Stimulated activated CD4-positive, alpha-beta T cell treated with anti-CD3 and anti-CD28 coated beads, Interleukin-15, amount 100 ng/mL, for 48 hours (primary cell): ENCODE results near the gene CCSER1.
"Not testable (repeated sequence)": the region's sequence is repeated elsewhere in the genome, so short reads cannot be mapped to it uniquely, and the experiment has no call there.

ENCODE experiments used
- DNase-seq, 2 donors: peaks; one replicate each; pipeline ENCODE4 v3.0.0-alpha.2; 2020; ENCODE audit warnings: low read depth in 2 of 2

Gene CCSER1

DNA sequence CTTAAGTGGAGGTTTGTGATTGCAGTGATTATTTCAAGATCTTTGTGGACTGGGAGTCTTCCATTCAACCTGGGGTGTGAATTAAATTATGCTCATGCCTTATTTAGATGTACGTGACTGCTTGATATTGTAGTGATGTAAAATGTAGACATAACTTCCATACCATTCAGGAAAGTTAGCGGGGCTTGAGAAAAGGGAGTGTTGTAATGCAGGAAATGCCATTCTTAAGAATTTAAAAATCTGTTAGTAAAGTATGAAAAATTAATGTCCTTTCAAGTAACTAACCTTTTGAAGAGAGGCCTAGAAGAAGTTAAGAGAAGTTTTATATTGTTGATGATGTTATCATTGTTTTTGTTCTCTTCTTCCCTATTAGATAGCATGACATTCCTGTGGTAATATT is 318.2 kb downstream of the CCSER1 start:
- DNase-seq, result no peak

DNA sequence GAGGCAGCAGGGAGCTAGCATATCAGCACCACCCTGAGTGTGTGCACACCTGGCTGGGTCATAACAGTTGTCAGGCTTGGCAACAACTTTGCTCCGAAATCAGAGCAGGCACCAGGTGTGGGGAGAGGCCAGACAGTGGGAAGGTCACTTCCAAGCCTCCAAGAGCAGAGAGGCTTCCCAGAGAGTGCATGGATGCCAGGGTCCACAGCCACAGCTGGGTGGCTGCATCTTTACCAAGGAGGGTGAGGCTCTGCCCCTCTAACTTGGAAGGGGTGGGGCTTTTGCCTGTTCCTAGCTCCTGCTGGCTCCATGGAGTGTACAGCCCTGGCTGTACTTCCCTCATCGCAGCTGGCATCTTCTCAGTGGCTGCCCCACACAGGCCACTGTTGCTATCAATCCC is 322.4 kb downstream of the CCSER1 start:
- no peak for DNase-seq

DNA sequence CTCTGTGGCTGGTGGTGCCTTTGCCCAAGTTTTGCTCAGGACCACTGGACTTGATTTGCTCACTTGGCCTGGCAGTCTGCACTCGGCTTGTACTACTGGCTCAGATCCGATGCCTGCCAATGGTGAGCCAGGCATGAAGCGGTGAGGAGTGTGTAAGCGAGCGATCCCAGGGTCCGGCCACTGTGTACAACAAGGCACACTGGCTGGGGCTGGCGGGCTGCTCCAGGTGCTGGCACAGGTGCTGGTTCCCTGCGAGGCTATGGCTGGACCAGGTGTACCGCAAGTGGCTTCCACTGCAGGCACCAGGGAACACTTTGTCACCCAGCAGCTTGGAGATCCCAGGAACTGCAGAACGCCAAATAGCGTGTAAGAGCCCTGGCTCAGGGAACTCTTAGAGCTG is 329.7 kb downstream of the CCSER1 start:
- DNase-seq, result no peak

DNA sequence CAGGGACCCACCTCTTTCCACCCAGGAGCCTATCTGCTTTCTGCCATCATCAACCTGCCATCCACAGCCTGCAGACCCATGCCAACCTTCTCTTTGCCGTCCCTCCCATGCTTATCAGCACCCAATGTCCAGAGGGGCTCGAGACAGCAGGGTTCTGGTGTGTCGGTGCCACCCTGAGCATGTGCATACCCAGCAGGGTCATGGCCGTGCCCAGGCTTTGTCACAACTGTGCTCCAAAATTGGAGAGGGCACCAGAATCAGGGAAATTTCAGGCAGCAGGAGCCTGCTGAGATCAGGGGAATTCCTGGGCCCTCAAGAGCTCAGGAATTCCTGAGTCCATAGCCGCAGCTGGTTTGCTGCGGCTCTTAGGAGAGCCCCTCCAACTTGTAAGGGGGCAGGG is 330.6 kb downstream of the CCSER1 start:
- no peak for DNase-seq

DNA sequence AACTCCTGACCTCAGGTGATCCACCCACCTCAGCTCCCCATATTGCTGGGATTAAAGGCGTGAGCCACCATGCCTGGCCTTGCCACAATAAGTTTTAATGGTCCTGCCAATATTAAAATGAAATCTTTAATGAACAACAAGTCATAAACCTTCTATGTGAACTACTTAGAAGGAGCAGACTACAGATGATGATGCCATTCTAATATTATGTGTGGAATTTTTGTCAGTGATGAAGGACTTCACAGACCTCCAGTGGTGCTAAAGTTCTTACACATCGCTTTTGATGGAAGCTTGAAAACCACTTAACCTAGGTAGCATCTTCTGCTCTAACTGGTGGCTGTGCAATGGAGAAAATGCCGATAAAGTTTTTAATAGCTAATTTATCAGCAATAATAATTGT is 331.4 kb downstream of the CCSER1 start:
- DNase-seq, result no peak

DNA sequence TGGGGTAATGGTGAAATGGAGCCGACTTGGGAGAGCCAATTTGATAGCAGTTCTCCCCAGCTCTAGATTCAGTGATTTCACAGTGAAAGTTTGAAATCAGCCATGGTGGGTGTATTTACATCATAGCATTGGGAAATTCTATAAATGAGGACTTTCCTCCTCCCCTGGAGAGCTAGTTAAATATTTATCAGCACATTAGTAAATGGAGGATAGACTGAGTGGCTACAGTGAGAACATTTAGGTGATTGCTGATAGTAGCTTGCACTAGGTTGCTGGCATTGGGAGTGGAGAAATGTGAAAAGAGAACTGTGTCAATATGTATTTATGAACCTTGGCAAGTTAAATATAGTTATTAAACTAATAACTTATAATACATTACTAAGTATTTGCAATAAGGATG is 347.3 kb downstream of the CCSER1 start:
- DNase-seq, result no peak

DNA sequence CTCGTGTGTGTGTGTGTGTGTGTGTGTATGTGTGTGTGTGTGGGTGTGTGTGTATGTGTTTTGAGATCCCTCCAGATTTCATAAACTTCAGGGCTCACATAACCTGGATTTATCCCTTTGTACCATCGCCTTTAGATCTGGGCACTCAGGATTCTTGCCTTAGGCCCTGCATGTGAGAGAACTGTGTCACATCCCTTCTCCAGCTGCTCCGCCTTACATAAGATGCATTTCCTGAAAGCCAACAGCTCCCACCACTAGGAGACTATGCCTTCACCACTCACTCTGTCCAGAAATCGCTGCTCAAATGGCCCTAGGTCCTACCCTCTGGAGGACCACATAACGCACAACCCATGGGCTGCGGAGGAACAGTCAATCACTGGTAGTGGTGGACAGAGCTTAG is 348.8 kb downstream of the CCSER1 start:
- no peak for DNase-seq

DNA sequence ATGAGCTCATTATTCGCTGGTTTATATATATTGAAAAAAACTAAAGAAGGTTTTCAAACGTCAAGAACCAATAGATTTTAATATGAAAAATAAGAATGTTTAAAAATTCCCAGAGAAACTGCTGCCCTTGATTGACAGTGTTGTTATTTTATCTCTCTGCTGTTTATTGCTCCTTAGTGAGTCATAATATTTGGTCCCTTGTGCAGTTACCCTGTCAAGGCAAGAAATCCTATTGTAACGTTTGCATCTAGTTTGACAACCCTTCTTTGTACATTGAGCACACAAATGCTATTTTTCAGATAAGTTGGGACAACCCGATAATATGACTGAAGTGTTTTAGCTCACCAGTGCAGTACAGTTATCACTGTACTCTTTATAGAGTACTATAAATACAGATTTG is 349.4 kb downstream of the CCSER1 start:
- no peak for DNase-seq

DNA sequence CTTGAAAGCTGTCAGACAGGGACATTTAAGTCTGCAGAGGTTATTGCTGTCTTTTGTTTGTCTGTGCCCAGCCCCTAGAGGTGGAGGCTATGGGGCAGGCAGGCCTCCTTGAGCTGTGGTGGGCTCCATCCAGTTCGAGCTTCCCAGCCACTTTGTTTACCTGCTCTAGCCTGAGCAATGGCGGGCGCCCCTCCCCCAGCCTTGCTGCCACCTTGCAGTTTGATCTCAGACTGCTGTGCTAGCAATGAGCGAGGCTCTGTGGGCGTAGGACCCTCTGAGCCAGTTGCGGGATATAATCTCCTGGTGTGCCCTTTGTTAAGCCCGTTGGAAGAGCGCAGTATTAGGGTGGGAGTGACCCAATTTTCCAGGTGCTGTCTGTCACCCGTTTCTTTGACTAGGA is 357.7 kb downstream of the CCSER1 start:
- DNase-seq, result not testable (repeated sequence)

DNA sequence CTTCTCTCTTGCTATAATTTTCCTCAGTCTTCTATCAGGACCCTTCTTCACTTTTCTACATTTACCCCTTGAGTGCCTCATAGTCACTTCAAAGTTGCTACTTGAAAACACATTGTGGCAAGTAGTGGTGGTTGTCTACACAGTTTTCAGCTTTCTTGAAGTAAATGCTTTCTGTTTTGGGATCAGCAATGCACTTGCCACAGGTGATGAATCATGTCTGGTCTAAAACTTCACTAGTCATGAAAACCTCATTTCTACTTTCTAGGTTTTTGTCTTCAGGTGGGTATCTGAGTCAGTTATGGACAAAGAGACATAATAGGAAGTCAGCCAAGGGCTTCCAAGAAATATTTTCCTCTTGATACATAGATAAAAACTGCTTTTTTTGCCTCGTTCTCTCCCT is 359.2 kb downstream of the CCSER1 start:
- DNase-seq, result no peak

DNA sequence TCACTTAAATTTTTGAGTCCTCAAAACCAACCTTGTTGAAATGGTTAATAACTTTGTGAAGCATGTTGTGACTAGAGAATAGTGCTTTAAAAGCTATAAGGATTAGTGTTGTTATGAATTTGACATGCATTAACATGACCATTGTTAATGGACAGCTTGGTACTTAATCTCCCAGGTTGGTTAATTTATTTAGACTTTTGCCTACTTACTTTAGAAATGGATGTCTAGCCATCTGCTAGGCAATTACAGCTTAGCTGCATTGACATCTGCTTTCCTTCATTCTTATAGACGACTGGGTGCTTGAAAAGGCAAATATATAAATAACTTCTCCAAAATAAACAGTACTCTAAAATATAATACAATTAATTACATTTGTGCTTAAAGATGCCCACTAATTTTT is 368.0 kb downstream of the CCSER1 start:
- no peak for DNase-seq

DNA sequence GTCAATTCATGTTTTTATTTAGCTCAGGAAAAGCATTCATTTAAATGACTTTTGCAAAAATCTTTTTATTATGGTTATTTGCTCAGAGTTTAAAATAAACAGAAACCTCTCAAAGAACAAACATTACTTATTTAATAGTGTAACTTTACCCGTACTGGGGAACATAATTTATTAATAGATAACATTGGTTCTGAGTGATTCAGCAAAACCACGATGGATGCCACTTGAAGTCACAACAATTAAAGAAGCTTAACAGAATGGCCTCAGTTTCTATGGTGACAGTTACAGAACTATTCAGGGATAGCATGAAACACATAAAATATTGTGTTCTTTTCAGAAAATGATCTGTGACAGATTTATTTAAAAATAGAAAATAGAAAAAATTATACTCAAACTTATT is 368.7 kb downstream of the CCSER1 start:
- DNase-seq, result no peak

DNA sequence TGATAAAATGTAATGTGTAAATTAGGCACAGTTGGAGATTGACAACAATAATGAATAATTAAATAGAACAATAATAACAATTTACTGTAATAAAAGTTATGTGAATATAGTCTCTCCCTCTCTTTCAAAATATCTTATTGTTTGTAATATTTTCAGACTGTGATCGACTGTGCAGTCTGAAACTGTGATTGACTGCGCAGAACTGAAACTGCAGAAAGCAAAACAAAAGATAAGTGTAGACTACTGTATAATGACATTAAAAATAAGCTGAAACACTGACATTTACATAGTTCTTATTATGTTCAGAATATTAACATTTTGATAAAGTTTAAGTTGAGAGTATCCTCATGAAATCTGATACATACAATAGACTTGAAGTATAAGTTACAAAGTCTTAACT is 371.0 kb downstream of the CCSER1 start:
- DNase-seq, result no peak

DNA sequence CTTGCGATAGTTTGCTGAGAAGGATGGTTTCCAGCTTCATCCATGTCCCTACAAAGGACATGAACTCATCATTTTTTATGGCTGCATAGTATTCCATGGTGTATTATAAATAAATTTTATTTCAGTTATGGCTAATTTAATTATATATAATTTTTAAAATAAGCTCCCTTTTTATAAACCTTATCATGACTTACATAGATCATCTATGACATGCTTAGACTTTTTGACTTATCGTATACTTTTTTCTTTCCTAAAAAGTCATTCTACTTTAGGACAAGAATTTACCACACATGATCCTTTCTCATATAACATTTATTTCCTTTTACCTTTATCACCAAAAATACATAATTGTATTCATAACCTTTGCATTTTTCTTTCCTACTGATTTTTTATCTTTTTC is 376.5 kb downstream of the CCSER1 start:
- DNase-seq, result no peak

DNA sequence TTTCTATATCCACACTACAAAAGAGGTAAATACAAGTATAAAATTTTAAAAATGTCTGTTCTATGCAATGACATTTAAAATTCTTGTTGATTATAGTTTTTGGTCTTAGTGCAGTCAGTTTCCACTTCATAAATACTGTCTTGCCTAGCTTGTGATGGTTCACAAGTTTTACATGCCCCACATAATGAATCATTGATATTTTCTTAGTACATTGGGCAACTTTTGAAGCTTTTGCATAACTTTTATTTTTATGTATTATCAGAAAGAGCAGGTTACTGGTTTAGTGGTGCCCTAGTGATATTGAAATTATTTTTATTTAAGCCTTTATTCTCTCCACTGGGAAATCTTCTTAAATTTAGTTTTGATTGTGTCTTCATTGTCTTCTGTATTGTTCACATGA is 388.0 kb downstream of the CCSER1 start:
- no peak for DNase-seq

DNA sequence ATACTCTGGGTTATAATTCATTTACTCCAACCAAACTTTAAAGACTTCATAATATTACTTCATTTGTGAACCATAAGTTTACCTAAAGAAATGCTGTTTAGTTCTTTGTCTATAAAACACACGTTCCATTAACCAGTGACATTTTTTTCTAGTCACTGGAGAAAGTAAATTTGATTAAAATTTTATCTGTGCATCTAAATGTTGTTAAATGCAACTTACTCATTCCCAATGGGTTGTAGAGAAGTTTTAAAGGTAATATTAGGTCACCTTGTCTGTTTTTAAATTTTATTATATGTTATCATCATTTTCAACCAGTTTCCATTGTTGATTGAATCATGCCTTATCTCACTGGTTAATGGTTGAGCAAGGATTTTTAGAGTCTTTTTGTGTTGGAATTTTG is 401.4 kb downstream of the CCSER1 start:
- no peak for DNase-seq

DNA sequence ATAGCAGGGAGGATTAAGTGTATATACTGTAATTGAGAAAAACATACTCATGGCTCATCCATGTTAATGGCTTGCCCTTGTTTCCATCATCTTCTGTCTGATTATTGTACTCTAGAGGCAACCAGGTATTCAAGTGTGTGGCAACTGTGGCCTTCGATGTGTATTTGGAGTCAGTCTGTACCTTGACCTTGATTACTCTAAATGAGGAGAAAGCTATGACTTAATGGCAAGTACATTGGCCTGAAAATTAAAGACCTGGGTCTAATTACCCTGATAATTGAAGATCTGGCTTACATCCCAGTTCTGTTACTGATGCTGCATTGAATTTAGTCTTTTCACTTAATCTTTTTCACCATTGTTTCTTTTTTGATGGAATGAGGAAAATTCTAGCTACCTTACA is 409.2 kb downstream of the CCSER1 start:
- DNase-seq, result no peak

DNA sequence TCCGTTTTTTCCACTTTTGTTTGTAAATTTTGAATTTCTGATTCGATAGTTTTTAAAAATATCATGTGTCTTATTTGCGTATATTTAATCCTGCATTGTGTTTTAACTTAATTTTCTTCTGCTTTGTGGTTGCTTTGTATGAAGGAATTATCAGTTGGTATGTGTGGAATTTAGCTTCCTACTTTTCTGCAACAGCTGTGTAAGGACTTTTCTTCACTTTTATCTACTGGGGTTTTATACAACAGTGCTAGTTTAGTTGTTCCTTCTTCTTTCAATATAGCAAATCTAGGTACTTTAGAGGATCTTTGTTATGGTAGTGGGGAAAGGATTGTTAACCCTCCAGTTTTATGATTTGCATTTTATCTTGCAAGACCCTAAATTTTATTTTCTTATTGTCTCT is 410.3 kb downstream of the CCSER1 start:
- DNase-seq, result no peak

DNA sequence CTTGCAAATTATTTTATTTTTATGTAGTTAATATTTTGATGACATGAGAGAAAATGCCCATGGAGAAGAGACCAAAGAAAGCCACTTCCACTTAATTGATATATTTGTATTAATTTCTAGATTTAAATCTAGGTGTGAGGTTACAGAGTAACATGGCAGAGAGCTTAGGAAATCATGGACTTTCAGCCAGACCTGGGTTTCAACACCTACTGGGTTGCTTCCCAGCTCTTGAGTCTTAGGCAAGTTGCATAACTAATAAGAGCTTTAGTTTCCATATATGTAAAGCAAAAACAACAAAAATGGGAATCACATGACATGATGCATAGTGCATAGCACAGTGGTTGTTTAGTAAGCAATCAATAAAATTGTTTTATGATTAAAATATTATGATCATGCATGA is 413.3 kb downstream of the CCSER1 start:
- no peak for DNase-seq

DNA sequence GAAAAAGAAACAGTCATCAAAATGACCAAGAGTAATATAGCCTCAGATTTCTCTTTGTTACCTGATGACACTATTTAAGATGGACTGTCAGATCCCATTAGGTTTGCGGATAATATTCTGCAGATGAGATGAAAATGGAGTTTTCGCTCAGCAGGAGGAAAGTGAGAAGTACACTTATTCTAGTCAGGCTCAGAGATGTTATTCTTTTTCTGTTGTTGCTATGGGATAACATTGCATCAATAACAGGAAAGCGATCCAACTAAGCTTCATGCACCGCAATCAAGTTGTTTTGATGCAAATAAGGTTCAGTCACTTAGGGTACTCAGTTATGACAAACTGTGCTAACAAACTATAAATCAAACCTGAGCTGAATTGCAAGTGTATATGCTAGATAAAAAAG is 415.0 kb downstream of the CCSER1 start:
- no peak for DNase-seq

DNA sequence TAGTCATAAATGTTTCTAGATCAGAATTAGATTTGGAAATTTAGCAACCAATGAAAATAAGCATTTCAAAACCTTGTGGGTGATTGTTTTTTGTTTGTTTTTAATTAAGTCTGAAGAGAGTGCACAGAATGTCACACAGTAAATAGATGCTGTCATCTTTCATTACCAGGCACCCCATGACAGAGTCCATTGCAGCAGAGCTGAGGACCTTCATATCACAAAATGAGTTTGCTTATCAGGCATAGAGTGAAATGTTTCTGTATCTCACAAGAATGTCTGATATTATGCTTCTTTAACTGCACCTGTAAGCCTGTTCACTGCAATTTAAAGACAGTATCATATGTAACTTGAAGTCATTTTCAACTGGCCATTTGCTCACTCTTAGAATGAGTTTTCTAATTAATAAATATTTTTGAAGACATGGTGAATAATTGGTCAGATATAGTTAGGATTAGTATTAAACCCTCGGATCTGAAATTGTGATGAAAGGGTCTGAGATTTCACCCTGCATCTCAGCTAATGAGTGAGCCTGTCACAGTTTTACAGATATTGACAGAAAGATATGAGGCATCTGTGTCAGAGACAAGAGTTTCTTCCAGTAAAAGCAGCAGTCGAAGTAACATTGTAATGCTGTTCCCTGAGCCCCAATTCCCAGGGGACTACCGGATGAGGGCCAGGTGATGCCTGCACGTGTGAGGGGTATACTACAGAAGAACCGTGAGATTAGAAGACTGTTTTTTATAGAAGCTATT is 416.4 kb downstream of the CCSER1 start:
- DNase-seq, result no peak

DNA sequence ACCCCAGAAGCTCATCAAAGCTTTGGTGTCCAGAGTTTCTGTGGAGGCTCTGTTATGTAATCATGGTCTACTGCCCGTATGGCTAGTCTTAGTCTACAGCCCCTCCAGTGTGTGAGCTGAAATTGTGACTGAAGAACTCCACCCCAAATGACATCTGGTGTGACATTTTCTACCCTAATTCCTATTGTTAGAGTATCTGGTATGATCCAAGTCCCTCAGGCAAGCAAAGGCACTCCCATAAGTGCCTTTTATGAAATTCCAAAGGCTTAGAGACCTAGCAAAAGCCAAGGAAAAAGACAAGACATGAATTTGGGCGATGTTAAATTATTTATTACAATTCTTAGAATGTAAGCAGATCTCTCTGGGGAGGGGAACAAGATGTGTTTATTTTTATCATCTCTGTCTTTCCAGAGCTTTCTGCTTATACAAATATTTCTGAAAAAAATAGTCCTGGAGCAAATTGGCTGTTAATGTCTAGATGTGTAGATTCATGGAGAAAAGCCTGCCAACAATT is 417.4 kb downstream of the CCSER1 start:
- no peak for DNase-seq

DNA sequence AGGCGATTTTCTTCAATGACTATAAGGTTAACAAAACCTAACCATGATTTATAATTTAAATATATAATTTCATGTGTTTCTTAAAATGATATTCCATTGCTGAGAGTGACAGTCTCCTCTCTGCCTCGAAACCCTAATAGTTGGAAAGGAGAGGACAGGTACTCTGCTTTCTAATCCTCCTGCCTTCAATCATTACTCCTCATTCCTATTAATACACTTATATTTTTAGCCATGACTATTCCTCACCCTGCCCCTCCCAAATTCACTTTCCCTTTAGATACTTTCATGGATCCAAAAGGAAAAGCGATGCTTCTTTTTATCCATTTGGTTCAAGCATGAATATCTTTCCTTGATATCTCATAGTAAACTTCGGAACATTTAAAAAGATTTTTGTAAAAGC is 418.2 kb downstream of the CCSER1 start:
- DNase-seq, result no peak

DNA sequence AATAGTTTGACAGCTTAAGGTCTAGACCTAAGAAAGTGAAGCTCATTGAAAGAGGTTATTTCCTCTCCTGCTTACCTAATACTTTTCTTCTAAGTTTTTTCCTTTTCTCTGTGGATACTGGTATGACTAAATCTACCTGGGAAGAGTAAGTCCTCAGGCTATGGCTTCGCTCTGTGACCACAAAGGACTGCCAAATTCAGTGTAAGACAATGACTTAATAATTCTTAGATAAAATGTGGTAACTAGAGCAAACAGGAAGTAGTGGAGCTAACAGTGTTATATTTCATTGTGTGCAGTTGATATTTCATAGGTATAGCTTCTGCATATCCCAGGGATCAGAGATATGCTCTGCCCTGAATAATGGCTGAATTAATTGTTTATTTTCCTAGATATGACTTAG is 418.9 kb downstream of the CCSER1 start:
- DNase-seq, result no peak
